SU-DHL-6 (cell line): ENCODE data around the gene STK32B.

Experiments
- H2AFZ ChIP-seq: fragments of 200-600 bp; sonication (generic); 2 replicates; pipeline ENCODE4 v1.6.1; 2014; ENCODE audit warnings: low read depth, mild to moderate bottlenecking, moderate library complexity, mixed read lengths, antibody characterized with exemption, low read length; ENCODE audit not compliant: severe bottlenecking
- H3F3A ChIP-seq: fragments of 200-600 bp; shearing (Covaris generic); 2 replicates; pipeline ENCODE4 v1.6.0; 2016; ENCODE audit warnings: antibody characterized with exemption, mild to moderate bottlenecking; ENCODE audit not compliant: insufficient read depth
- H3K27ac ChIP-seq: fragments of 200-600 bp; sonication (generic); 2 replicates; pipeline ENCODE4 v1.5.1; 2016; ENCODE audit warnings: low read depth, mild to moderate bottlenecking, low read length, moderate library complexity, mixed read lengths
- H3K27me3 ChIP-seq: fragments of 200-600 bp; sonication (generic), shearing (Covaris generic); 2 replicates; pipeline ENCODE4 v1.6.0; 2014; ENCODE audit warnings: mild to moderate bottlenecking, low read length
- H3K36me3 ChIP-seq: fragments of 200-600 bp; sonication (generic); 2 replicates; pipeline ENCODE4 v1.6.1; 2014; ENCODE audit warnings: mild to moderate bottlenecking, low read length, mixed read lengths
- H3K4me2 ChIP-seq: fragments of 300-600, 200-600 bp; shearing (Covaris generic), sonication (generic); 2 replicates; pipeline ENCODE4 v1.6.0; 2014; ENCODE audit warnings: low read length, low read depth, mild to moderate bottlenecking; ENCODE audit not compliant: poor library complexity, severe bottlenecking
- H3K4me3 ChIP-seq: fragments of 200-600 bp; sonication (generic); 2 replicates; pipeline ENCODE4 v1.5.1; 2014; ENCODE audit warnings: antibody characterized with exemption, low read length, mild to moderate bottlenecking, mixed read lengths; ENCODE audit not compliant: insufficient read depth, poor library complexity, severe bottlenecking
- H3K79me2 ChIP-seq: fragments of 200-600 bp; sonication (generic); 2 replicates; pipeline ENCODE4 v1.6.1; 2014; ENCODE audit warnings: mild to moderate bottlenecking, low read length, moderate library complexity; ENCODE audit not compliant: insufficient read depth
- H3K9ac ChIP-seq: fragments of 200-600 bp; sonication (generic); 2 replicates; pipeline ENCODE4 v1.7.0; 2014; ENCODE audit warnings: mild to moderate bottlenecking, low read length
- H3K9me2 ChIP-seq: fragments of 200-600 bp; sonication (generic); replicated peaks from 2 replicates; pipeline ENCODE4 v1.6.1; 2014; ENCODE audit warnings: low read length; ENCODE audit not compliant: insufficient read depth
- H3K9me3 ChIP-seq: fragments of 200-600 bp; sonication (generic); 2 replicates; pipeline ENCODE4 v1.6.1; 2014; ENCODE audit warnings: low read length, mixed read lengths; ENCODE audit not compliant: insufficient read depth
- H4K20me1 ChIP-seq: fragments of 200-600 bp; sonication (generic); 2 replicates; pipeline ENCODE4 v1.6.1; 2014; ENCODE audit warnings: low read depth, mild to moderate bottlenecking, antibody characterized with exemption, low read length, moderate library complexity, mixed read lengths
- EZH2phosphoT487 ChIP-seq: fragments of 200-600 bp; sonication (generic), shearing (Covaris generic); conservative IDR thresholded peaks from 2 replicates; pipeline ENCODE4 v1.6.1; 2018; ENCODE audit warnings: mild to moderate bottlenecking, antibody characterized with exemption, low read length, moderate library complexity, mixed read lengths
- TF ChIP-seq, protein P1 (sequence below): fragments of 200-600 bp; sonication (generic); IDR thresholded peaks from one replicate; pipeline ENCODE4 v1.5.1; 2017; ENCODE audit warnings: antibody characterized with exemption, mild to moderate bottlenecking, low read length, moderate library complexity; ENCODE audit not compliant: insufficient read depth, poor library complexity, severe bottlenecking

The STK32B gene

GRCh38 chr4:5446595-5447226 is 395.4 kb downstream of the STK32B start:
- no peak for TF ChIP-seq EZH2phosphoT487
- TF ChIP-seq, protein P1, sequence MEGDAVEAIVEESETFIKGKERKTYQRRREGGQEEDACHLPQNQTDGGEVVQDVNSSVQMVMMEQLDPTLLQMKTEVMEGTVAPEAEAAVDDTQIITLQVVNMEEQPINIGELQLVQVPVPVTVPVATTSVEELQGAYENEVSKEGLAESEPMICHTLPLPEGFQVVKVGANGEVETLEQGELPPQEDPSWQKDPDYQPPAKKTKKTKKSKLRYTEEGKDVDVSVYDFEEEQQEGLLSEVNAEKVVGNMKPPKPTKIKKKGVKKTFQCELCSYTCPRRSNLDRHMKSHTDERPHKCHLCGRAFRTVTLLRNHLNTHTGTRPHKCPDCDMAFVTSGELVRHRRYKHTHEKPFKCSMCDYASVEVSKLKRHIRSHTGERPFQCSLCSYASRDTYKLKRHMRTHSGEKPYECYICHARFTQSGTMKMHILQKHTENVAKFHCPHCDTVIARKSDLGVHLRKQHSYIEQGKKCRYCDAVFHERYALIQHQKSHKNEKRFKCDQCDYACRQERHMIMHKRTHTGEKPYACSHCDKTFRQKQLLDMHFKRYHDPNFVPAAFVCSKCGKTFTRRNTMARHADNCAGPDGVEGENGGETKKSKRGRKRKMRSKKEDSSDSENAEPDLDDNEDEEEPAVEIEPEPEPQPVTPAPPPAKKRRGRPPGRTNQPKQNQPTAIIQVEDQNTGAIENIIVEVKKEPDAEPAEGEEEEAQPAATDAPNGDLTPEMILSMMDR = no peak

GRCh38 chr4:5447755-5448154 is 396.5 kb downstream of the STK32B start:
- Histone ChIP-seq H3K27ac (no peak overlapping the region), H3K27me3 (no peaks in the 10 kb centered on the region), H2AFZ (no peak overlapping the region), H3K36me3 (no peaks in the 10 kb centered on the region), H3F3A (no peaks in the 10 kb centered on the region), H4K20me1 (no peaks in the 10 kb centered on the region), H3K9me2 (no peaks in the 10 kb centered on the region), H3K9me3 (no peaks in the 10 kb centered on the region), H3K79me2 (no peaks in the 10 kb centered on the region), H3K4me3 (no peak overlapping the region), H3K9ac (no peak overlapping the region), H3K4me2 (no peak overlapping the region)
- no peak for TF ChIP-seq EZH2phosphoT487
- TF ChIP-seq, protein P1 = no peak

More at GRCh38 chr4:5446595-5447226, 395.4 kb downstream of the STK32B start:
- no peaks in the 10 kb centered on the region for H3K9me2 ChIP-seq
- H3F3A ChIP-seq = no peaks in the 10 kb centered on the region
- no peak overlapping the region for H3K4me2 ChIP-seq
- H3K9ac ChIP-seq = no peak overlapping the region
- no peak overlapping the region for H3K27ac ChIP-seq
- no peak overlapping the region for H3K4me3 ChIP-seq
- no peaks in the 10 kb centered on the region for H3K9me3 ChIP-seq
- H2AFZ ChIP-seq = no peak overlapping the region
- no peaks in the 10 kb centered on the region for H3K27me3 ChIP-seq
- H3K79me2 ChIP-seq = no peaks in the 10 kb centered on the region
- H4K20me1 ChIP-seq = no peaks in the 10 kb centered on the region
- H3K36me3 ChIP-seq = no peaks in the 10 kb centered on the region

- no peaks in the 10 kb centered on the region for H3K36me3 ChIP-seq
- H3K79me2 ChIP-seq = no peaks in the 10 kb centered on the region
- no peak overlapping the region for H3K4me2 ChIP-seq
- no peaks in the 10 kb centered on the region for H4K20me1 ChIP-seq
- H3K9ac ChIP-seq = no peak overlapping the region
- no peak overlapping the region for H3K4me3 ChIP-seq
- no peak overlapping the region for H3K27ac ChIP-seq
- no peak for TF ChIP-seq EZH2phosphoT487
- TF ChIP-seq, protein P1 = no peak
- H3K9me3 ChIP-seq = no peaks in the 10 kb centered on the region
- H3K27me3 ChIP-seq = no peaks in the 10 kb centered on the region
- no peak overlapping the region for H2AFZ ChIP-seq
- H3F3A ChIP-seq = no peaks in the 10 kb centered on the region
- no peaks in the 10 kb centered on the region for H3K9me2 ChIP-seq
Measured at GRCh38 chr4:5448221-5448620, 396.9 kb downstream of the STK32B start.
